GM23338 (cell line): Measurements from ENCODE around the gene LOXL1. TPM values are rescaled to one million over a fixed set of nuclear protein-coding genes. Genes with fewer than 3 reads are reported as not detected.

Source experiments
- ATAC-seq: fragments of 200-7000 bp; cut with Tn5 transposase; 3 replicates; pipeline ENCODE4 v1.9.1; 2020
- DNase-seq: peaks from one replicate; pipeline ENCODE4 v3.0.0-alpha.2; 2015; ENCODE audit warnings: low spot score
- H2AFZ ChIP-seq: fragments of 200-600 bp; sonication (generic); 2 replicates; pipeline ENCODE4 v1.8.0; 2016; ENCODE audit warnings: antibody characterized with exemption, mild to moderate bottlenecking, moderate library complexity
- H3F3A ChIP-seq: fragments of 200-600 bp; sonication (generic); replicated peaks from 2 replicates; pipeline ENCODE4 v1.8.0; 2017; ENCODE audit warnings: antibody characterized with exemption, mixed run types, low read depth
- H3K27ac ChIP-seq: fragments of 200-600 bp; sonication (generic); 2 replicates; pipeline ENCODE4 v1.6.1; 2016; ENCODE audit warnings: low read depth
- H3K27me3 ChIP-seq: fragments of 200-600 bp; sonication (generic); 2 replicates; pipeline ENCODE4 v1.8.0; 2016; ENCODE audit warnings: mild to moderate bottlenecking, mixed run types, moderate library complexity; ENCODE audit not compliant: insufficient read depth
- H3K36me3 ChIP-seq: fragments of 200-600 bp; sonication (generic); 2 replicates; pipeline ENCODE4 v1.8.0; 2016; ENCODE audit warnings: mild to moderate bottlenecking; ENCODE audit not compliant: insufficient read depth
- H3K4me1 ChIP-seq: fragments of 200-600 bp; sonication (generic); 2 replicates; pipeline ENCODE4 v1.8.0; 2016; ENCODE audit warnings: mild to moderate bottlenecking, moderate library complexity; ENCODE audit not compliant: insufficient read depth
- H3K4me2 ChIP-seq: fragments of 200-600 bp; sonication (generic); 2 replicates; pipeline ENCODE4 v1.7.1; 2017; ENCODE audit warnings: mixed run types
- H3K4me3 ChIP-seq: fragments of 200-600 bp; sonication (generic); 2 replicates; pipeline ENCODE4 v1.6.1; 2016; ENCODE audit warnings: mixed run types
- H3K79me2 ChIP-seq: fragments of 200-600 bp; sonication (generic); replicated peaks from 2 replicates; pipeline ENCODE4 v1.8.0; 2017; ENCODE audit warnings: mild to moderate bottlenecking; ENCODE audit not compliant: insufficient read depth
- H3K9me2 ChIP-seq: fragments of 200-600 bp; sonication (generic); 2 replicates; pipeline ENCODE4 v1.8.0; 2017; ENCODE audit not compliant: insufficient read depth
- H4K20me1 ChIP-seq: fragments of 200-600 bp; sonication (generic); replicated peaks from 2 replicates; pipeline ENCODE4 v1.8.0; 2017; ENCODE audit warnings: mild to moderate bottlenecking; ENCODE audit not compliant: insufficient read depth
- H3K27ac Mint-ChIP-seq: 2 replicates; pipeline ENCODE4 v1.8.0; 2020; ENCODE audit warnings: inconsistent platforms, mild to moderate bottlenecking, moderate library complexity, mixed read lengths
- H3K27me3 Mint-ChIP-seq: 3 replicates; pipeline ENCODE4 v1.8.0; 2022; ENCODE audit warnings: low read depth, mild to moderate bottlenecking, moderate library complexity, mixed read lengths, inconsistent platforms; ENCODE audit not compliant: insufficient read depth, poor library complexity
- H3K36me3 Mint-ChIP-seq: 3 replicates; pipeline ENCODE4 v1.8.0; 2021; ENCODE audit warnings: low read depth, mild to moderate bottlenecking, inconsistent platforms, moderate library complexity, mixed read lengths
- H3K4me1 Mint-ChIP-seq: 3 replicates; pipeline ENCODE4 v1.8.0; 2020; ENCODE audit warnings: mild to moderate bottlenecking, inconsistent platforms, mixed read lengths
- H3K4me3 Mint-ChIP-seq: 3 replicates; pipeline ENCODE4 v1.8.0; 2021; ENCODE audit warnings: moderate library complexity, mild to moderate bottlenecking, inconsistent platforms, mixed read lengths
- H3K9me3 Mint-ChIP-seq: 3 replicates; pipeline ENCODE4 v1.8.0; 2020; ENCODE audit warnings: moderate library complexity, mild to moderate bottlenecking, inconsistent platforms, mixed read lengths
- EZH2 ChIP-seq: fragments of 200-600 bp; sonication (generic); IDR thresholded peaks from one replicate; pipeline ENCODE4 v1.8.0; 2017; ENCODE audit warnings: antibody characterized with exemption, mild to moderate bottlenecking, low read depth; ENCODE audit not compliant: unreplicated experiment
- JUNB ChIP-seq: IDR thresholded peaks from one replicate; pipeline ENCODE4 v1.6.1; 2016; ENCODE audit warnings: antibody characterized with exemption; ENCODE audit not compliant: unreplicated experiment
- NANOG ChIP-seq: IDR thresholded peaks from 2 replicates; pipeline ENCODE4 v1.6.1; 2016; ENCODE audit warnings: antibody characterized with exemption, borderline replicate concordance
- POLR2AphosphoS5 ChIP-seq: IDR thresholded peaks from 2 replicates; pipeline ENCODE4 v1.6.1; 2016; ENCODE audit warnings: antibody characterized with exemption, low read depth
- STAT1 ChIP-seq: IDR thresholded peaks from one replicate; pipeline ENCODE4 v1.6.1; 2016; ENCODE audit warnings: antibody characterized with exemption; ENCODE audit not compliant: unreplicated experiment
- polyA plus RNA-seq: library from polyadenylated mRNA; unstranded; fragments of >200 nt; fragmentation: Nextera tagmentation; extraction: Ambion mirVana; gene quantifications from 2 replicates; pipeline ENCODE4 v1.2.1, GENCODE V29; 2016
- total RNA-seq: library from RNA; depleted of rRNA; stranded (reverse); fragments of >200 nt; shearing (Covaris generic); gene quantifications from 2 replicates; pipeline ENCODE4 v1.2.3, GENCODE V29; 2014
- TF ChIP-seq, protein P1 (sequence below): fragments of 250-450 bp; sonication (Bioruptor Pico); IDR thresholded peaks from 2 replicates; pipeline ENCODE4 v1.5.0; 2020; ENCODE audit warnings: mild to moderate bottlenecking, moderate library complexity
- TF ChIP-seq, protein P2 (sequence below): IDR thresholded peaks from 2 replicates; pipeline ENCODE4 v1.6.1; 2016; ENCODE audit warnings: antibody characterized with exemption
- TF ChIP-seq, protein P3 (sequence below): IDR thresholded peaks from one replicate; pipeline ENCODE4 v1.6.1; 2018; ENCODE audit warnings: antibody characterized with exemption; ENCODE audit not compliant: unreplicated experiment

Gene LOXL1
- total and polyA plus RNA-seq, 2 experiments from 2014 or later = 6.9 to 10.8 TPM

DNA sequence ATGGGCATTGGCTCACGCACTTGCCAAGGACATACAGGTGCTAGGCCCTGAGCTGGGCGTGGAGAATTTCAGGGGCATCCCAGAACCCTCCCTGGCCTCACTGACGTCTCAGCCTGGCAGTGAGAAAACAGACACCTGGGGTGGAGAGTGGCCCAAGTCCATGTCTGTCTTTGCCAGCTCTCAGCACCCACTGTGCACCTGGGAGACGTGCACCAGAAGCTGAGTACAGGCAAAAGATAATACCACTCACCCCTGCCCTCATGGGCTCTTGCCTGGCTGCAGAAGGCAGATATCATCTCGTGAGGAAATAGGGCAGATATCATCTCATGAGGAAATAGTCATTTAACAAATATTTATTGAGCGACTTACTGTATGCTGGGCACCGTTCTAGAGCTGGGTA is 8.0 kb downstream of the LOXL1 start (continued):
- TF ChIP-seq, protein P1, sequence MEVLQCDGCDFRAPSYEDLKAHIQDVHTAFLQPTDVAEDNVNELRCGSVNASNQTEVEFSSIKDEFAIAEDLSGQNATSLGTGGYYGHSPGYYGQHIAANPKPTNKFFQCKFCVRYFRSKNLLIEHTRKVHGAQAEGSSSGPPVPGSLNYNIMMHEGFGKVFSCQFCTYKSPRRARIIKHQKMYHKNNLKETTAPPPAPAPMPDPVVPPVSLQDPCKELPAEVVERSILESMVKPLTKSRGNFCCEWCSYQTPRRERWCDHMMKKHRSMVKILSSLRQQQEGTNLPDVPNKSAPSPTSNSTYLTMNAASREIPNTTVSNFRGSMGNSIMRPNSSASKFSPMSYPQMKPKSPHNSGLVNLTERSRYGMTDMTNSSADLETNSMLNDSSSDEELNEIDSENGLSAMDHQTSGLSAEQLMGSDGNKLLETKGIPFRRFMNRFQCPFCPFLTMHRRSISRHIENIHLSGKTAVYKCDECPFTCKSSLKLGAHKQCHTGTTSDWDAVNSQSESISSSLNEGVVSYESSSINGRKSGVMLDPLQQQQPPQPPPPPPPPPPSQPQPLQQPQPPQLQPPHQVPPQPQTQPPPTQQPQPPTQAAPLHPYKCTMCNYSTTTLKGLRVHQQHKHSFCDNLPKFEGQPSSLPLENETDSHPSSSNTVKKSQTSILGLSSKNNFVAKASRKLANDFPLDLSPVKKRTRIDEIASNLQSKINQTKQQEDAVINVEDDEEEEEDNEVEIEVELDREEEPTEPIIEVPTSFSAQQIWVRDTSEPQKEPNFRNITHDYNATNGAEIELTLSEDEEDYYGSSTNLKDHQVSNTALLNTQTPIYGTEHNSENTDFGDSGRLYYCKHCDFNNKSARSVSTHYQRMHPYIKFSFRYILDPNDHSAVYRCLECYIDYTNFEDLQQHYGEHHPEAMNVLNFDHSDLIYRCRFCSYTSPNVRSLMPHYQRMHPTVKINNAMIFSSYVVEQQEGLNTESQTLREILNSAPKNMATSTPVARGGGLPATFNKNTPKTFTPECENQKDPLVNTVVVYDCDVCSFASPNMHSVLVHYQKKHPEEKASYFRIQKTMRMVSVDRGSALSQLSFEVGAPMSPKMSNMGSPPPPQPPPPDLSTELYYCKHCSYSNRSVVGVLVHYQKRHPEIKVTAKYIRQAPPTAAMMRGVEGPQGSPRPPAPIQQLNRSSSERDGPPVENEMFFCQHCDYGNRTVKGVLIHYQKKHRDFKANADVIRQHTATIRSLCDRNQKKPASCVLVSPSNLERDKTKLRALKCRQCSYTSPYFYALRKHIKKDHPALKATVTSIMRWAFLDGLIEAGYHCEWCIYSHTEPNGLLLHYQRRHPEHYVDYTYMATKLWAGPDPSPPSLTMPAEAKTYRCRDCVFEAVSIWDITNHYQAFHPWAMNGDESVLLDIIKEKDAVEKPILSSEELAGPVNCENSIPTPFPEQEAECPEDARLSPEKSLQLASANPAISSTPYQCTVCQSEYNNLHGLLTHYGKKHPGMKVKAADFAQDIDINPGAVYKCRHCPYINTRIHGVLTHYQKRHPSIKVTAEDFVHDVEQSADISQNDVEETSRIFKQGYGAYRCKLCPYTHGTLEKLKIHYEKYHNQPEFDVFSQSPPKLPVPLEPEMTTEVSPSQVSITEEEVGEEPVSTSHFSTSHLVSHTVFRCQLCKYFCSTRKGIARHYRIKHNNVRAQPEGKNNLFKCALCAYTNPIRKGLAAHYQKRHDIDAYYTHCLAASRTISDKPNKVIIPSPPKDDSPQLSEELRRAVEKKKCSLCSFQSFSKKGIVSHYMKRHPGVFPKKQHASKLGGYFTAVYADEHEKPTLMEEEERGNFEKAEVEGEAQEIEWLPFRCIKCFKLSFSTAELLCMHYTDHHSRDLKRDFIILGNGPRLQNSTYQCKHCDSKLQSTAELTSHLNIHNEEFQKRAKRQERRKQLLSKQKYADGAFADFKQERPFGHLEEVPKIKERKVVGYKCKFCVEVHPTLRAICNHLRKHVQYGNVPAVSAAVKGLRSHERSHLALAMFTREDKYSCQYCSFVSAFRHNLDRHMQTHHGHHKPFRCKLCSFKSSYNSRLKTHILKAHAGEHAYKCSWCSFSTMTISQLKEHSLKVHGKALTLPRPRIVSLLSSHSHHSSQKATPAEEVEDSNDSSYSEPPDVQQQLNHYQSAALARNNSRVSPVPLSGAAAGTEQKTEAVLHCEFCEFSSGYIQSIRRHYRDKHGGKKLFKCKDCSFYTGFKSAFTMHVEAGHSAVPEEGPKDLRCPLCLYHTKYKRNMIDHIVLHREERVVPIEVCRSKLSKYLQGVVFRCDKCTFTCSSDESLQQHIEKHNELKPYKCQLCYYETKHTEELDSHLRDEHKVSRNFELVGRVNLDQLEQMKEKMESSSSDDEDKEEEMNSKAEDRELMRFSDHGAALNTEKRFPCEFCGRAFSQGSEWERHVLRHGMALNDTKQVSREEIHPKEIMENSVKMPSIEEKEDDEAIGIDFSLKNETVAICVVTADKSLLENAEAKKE (CRISPR knock-in tag) = no peak
- no peak for TF ChIP-seq NANOG
- TF ChIP-seq, protein P2, sequence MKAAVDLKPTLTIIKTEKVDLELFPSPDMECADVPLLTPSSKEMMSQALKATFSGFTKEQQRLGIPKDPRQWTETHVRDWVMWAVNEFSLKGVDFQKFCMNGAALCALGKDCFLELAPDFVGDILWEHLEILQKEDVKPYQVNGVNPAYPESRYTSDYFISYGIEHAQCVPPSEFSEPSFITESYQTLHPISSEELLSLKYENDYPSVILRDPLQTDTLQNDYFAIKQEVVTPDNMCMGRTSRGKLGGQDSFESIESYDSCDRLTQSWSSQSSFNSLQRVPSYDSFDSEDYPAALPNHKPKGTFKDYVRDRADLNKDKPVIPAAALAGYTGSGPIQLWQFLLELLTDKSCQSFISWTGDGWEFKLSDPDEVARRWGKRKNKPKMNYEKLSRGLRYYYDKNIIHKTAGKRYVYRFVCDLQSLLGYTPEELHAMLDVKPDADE = no peak
- no peak for TF ChIP-seq STAT1
- TF ChIP-seq JUNB = no peak

DNA sequence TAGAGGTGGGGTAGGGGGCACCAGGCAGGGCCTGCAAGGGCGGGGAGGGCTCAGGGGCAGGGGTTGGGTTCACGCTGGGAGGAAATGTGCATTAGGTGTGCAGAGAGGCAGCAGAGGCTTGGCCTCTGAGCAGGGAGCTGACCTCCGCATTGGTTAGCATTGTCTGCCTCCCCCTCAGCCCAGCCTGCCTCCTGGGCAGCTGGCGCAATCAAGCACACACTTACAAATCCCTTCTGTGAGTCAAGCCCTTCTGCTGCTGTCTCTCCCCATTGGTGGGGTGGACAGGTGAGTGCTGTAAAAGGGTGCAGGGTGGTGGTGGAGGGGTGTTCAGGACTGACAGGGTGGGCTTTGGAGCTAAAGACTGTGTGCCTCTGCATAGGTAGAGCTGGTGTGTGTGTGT is 9.3 kb downstream of the LOXL1 start:
- no peaks in the 10 kb centered on the region for H3K79me2 ChIP-seq
- H3K4me1 ChIP-seq = no peaks in the 10 kb centered on the region; the same call in 1 of the 2 replicates
- H3K36me3 Mint-ChIP-seq = no peaks in the 10 kb centered on the region
- no peaks in the 10 kb centered on the region for H3F3A ChIP-seq
- H3K9me2 ChIP-seq = no peaks in the 10 kb centered on the region
- H3K4me3 Mint-ChIP-seq = no peak overlapping the region; the same call in 2 of the 3 replicates
- H3K4me1 Mint-ChIP-seq = peaks cover 22% of the 10 kb centered on the region
- H3K9me3 Mint-ChIP-seq = no peaks in the 10 kb centered on the region
- H3K27ac ChIP-seq = no peak overlapping the region
- no peaks in the 10 kb centered on the region for H3K27me3 ChIP-seq
- no peak overlapping the region for H2AFZ ChIP-seq
- DNase-seq = no peak
- peak; percentile 45 for ATAC-seq
- peak overlapping the region; percentile 52; the same call in 1 of the 2 replicates for H3K27ac Mint-ChIP-seq
- no peaks in the 10 kb centered on the region for H4K20me1 ChIP-seq
- H3K4me2 ChIP-seq = no peak overlapping the region
- H3K4me3 ChIP-seq = no peak overlapping the region
- H3K36me3 ChIP-seq = no peaks in the 10 kb centered on the region
- peaks cover 8% of the 10 kb centered on the region for H3K27me3 Mint-ChIP-seq
- TF ChIP-seq, protein P3, sequence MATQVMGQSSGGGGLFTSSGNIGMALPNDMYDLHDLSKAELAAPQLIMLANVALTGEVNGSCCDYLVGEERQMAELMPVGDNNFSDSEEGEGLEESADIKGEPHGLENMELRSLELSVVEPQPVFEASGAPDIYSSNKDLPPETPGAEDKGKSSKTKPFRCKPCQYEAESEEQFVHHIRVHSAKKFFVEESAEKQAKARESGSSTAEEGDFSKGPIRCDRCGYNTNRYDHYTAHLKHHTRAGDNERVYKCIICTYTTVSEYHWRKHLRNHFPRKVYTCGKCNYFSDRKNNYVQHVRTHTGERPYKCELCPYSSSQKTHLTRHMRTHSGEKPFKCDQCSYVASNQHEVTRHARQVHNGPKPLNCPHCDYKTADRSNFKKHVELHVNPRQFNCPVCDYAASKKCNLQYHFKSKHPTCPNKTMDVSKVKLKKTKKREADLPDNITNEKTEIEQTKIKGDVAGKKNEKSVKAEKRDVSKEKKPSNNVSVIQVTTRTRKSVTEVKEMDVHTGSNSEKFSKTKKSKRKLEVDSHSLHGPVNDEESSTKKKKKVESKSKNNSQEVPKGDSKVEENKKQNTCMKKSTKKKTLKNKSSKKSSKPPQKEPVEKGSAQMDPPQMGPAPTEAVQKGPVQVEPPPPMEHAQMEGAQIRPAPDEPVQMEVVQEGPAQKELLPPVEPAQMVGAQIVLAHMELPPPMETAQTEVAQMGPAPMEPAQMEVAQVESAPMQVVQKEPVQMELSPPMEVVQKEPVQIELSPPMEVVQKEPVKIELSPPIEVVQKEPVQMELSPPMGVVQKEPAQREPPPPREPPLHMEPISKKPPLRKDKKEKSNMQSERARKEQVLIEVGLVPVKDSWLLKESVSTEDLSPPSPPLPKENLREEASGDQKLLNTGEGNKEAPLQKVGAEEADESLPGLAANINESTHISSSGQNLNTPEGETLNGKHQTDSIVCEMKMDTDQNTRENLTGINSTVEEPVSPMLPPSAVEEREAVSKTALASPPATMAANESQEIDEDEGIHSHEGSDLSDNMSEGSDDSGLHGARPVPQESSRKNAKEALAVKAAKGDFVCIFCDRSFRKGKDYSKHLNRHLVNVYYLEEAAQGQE = no peak
- TF ChIP-seq EZH2 (no peak), JUNB (no peak), POLR2AphosphoS5 (no peak)
